Prostate gland (tissue), 2 donors: ENCODE results near the gene SLC16A2. TPM values are rescaled to one million over a fixed set of nuclear protein-coding genes. Genes with fewer than 3 reads are reported as not detected.
"Not testable (repeated sequence)": the region's sequence is repeated elsewhere in the genome, so short reads cannot be mapped to it uniquely, and the experiment has no call there.

Source experiments
- DNase-seq: peaks from one replicate; pipeline ENCODE4 v3.0.0-alpha.2; 2019; ENCODE audit warnings: low spot score
- H3K27ac ChIP-seq, 2 donors: fragments of 200-600 bp; sonication (generic); 2 replicates each; pipeline ENCODE4 v1.5.1; 2017 to 2019
- H3K27me3 ChIP-seq: fragments of 200-600 bp; sonication (generic); replicated peaks from 2 replicates; pipeline ENCODE4 v1.5.1; 2019; ENCODE audit not compliant: insufficient read depth
- H3K36me3 ChIP-seq, 2 donors: fragments of 200-600 bp; sonication (generic); 1 replicate in 1 of 2; 2 replicates in 1 of 2; pipeline versions ENCODE4 v1.5.1 to v1.8.1; 2017 to 2019
- H3K4me1 ChIP-seq: fragments of 200-600 bp; sonication (generic); replicated peaks from 2 replicates; pipeline ENCODE4 v1.5.1; 2019
- H3K4me3 ChIP-seq, 2 donors: fragments of 200-600 bp; sonication (generic); 2 replicates each; pipeline ENCODE4 v1.5.1; 2017 to 2019
- H3K9me3 ChIP-seq: fragments of 200-600 bp; sonication (generic); 2 replicates; pipeline ENCODE4 v1.5.1; 2017
- POLR2A ChIP-seq: fragments of 450-650 bp; IDR thresholded peaks from one replicate; pipeline ENCODE4 v1.6.1; 2016; ENCODE audit warnings: antibody characterized with exemption, mild to moderate bottlenecking
- POLR2AphosphoS5 ChIP-seq: sonication (generic); formaldehyde crosslinking; IDR thresholded peaks from one replicate; pipeline ENCODE4 v1.6.1; 2017; ENCODE audit warnings: antibody characterized with exemption
- WGBS: methylation state at CpG from one replicate; pipeline ENCODE4 v1.1.5; 2018; 5-methylcytosine and 5-hydroxymethylcytosine counted together
- intact Hi-C: fragments of 100-400 bp; cut with DNase I; formaldehyde crosslinking; loops from one replicate; pipeline ENCODE4 v1.14.2; 2022
- total RNA-seq, 2 donors: library from RNA; depleted of rRNA; stranded (reverse); fragments of >200 nt; gene quantifications; one replicate each; pipeline ENCODE4 v1.1.0, GENCODE V29; 2016
- TF ChIP-seq, protein P1 (sequence below), 4 experiments: fragments of 200-600 bp in 2 of 4; fragments of 450-650 bp in 2 of 4; sonication (generic) in 2 of 4; IDR thresholded peaks; 1 replicate in 3 of 4; 2 replicates in 1 of 4; pipeline ENCODE4 v1.5.1; 2016 to 2019; ENCODE audit warnings: antibody characterized with exemption in 4 of 4, mild to moderate bottlenecking in 2 of 4, moderate library complexity in 2 of 4

The SLC16A2 gene
- total RNA-seq, 2 donors from 2014 or later = 8.7 to 9.3 TPM

DNA sequence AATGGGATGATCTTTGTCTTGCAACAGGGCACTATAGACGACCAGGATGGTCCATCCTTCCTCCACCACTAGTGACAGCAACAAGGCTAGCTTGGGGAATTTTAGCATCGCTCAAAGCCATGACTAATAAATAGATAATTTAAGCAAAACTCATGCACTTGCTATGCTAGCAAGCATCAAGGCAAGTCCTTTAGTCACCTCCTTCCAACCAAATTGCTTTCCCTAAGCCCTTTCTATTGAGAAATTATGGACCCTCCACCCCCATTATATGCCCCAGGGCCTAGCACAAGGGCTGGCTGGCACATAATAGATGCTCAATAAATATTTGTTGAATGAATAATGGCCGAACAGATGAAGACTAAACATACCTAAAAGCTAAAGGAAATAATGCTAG lies 28.6 kb downstream of the SLC16A2 start:
- 66% methylated on average over 3 of the region's 3 CpGs for WGBS
- Histone ChIP-seq H3K36me3 (no peaks in the 10 kb centered on the region), H3K4me1 (no peaks in the 10 kb centered on the region), H3K4me3 (no peak overlapping the region), H3K9me3 (no peaks in the 10 kb centered on the region), H3K27ac (no peak overlapping the region), H3K27me3 (no peaks in the 10 kb centered on the region)
- DNase-seq = no peak
- no peak for TF ChIP-seq POLR2AphosphoS5
- TF ChIP-seq, protein P1, sequence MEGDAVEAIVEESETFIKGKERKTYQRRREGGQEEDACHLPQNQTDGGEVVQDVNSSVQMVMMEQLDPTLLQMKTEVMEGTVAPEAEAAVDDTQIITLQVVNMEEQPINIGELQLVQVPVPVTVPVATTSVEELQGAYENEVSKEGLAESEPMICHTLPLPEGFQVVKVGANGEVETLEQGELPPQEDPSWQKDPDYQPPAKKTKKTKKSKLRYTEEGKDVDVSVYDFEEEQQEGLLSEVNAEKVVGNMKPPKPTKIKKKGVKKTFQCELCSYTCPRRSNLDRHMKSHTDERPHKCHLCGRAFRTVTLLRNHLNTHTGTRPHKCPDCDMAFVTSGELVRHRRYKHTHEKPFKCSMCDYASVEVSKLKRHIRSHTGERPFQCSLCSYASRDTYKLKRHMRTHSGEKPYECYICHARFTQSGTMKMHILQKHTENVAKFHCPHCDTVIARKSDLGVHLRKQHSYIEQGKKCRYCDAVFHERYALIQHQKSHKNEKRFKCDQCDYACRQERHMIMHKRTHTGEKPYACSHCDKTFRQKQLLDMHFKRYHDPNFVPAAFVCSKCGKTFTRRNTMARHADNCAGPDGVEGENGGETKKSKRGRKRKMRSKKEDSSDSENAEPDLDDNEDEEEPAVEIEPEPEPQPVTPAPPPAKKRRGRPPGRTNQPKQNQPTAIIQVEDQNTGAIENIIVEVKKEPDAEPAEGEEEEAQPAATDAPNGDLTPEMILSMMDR (IDR thresholded peaks at IDR 0.05) = no peak
- TF ChIP-seq POLR2A = no peak
- intact Hi-C loops = no loop called here

DNA sequence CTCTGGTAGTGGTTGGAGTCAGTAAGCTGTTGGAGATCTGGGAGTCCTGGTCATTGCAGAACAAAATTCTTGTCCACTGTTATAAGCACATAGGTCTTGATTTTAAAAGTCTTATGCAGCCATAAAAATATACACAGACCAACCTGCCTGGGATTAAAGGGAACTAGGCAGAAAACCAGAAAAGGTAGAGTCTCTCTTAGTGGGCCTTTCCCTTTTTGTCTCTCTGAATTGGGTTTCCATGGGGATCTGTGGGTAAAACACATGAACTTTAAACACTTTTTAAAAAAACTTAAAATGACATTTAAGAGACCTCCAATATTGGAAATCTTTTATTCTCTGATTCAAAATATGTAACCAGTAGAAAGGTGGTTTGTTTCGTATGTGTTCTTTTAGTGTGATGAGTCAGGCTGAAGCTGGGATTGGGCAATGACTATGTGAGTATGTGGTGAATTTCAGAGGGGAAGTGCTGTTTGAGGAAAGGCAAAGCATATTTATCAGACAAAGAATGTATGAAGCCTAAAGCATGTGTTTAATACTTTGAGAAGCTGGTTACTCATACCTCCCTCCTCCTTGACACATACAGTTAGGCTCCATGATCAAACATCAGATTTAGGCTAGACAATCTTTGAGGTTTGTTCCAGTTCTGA lies 29.6 kb downstream of the SLC16A2 start:
- no peaks in the 10 kb centered on the region for H3K4me1 ChIP-seq
- H3K36me3 ChIP-seq = no peaks in the 10 kb centered on the region
- no peaks in the 10 kb centered on the region for H3K9me3 ChIP-seq
- WGBS = 55% methylated on average over 1 of the region's 1 CpG
- no peak overlapping the region for H3K4me3 ChIP-seq
- TF ChIP-seq, protein P1 (IDR thresholded peaks at IDR 0.05) = no peak
- no peak for TF ChIP-seq POLR2AphosphoS5
- no peak for TF ChIP-seq POLR2A
- H3K27ac ChIP-seq = no peak overlapping the region
- no peak for DNase-seq
- H3K27me3 ChIP-seq = no peaks in the 10 kb centered on the region
- intact Hi-C loops = no loop called here

DNA sequence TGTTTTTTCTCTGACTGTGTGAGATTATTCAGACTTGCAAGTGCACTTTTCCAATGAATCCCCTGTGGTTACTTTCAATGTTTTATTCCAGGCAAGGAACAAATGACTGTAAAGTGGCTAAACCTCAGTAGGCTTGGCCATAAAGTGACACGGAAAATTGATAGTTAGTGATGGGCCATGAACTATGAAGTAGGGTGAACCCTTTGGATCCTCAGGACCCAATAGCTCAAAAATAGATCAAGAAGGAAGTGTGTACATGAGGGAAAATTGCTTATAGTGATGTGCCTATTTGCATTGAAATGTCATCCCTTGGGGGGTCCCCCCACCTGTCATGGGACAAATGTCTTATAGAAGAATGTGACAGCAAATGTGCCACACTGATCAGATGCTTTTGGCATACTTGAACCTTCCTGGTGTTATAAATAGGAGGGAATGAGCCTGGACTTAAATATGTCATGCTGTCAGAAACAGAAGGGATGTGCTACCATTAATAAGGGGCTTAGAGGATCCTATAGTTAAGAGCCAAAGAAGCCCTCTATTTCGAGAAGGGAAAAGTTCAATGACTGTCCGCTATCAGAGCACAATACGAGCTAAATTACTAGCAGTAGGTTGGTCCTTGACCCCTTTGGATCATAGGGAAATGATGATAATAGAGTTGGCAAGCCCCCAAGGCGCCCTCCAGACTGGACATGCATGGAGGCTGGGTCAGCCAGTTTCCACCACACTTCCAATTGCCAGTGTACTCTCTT lies 30.3 kb downstream of the SLC16A2 start:
- no peak for TF ChIP-seq POLR2AphosphoS5
- DNase-seq = no peak
- Histone ChIP-seq H3K9me3 (no peaks in the 10 kb centered on the region), H3K36me3 (no peaks in the 10 kb centered on the region), H3K4me3 (no peak overlapping the region), H3K27ac (no peak overlapping the region), H3K27me3 (no peaks in the 10 kb centered on the region), H3K4me1 (no peaks in the 10 kb centered on the region)
- 90% methylated on average over 5 of the region's 5 CpGs for WGBS
- intact Hi-C loops = no loop called here

DNA sequence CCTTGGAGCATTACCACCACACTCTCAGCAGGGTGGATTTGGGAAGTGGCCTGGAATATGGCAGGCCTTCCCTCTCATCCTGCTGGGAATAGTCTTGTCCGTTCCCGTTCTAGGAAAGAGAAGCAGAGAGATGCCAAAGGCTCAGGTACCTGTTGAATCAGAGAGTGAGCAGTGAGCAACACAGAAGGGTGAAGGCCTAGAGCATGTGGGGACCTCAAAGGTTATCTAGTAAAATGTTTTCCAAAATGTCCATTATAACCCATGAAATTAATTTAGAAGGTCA lies 30.8 kb downstream of the SLC16A2 start:
- Histone ChIP-seq H3K9me3 (no peaks in the 10 kb centered on the region), H3K4me3 (no peak overlapping the region), H3K4me1 (no peaks in the 10 kb centered on the region), H3K36me3 (no peaks in the 10 kb centered on the region), H3K27ac (no peak overlapping the region), H3K27me3 (no peaks in the 10 kb centered on the region)
- TF ChIP-seq POLR2A = no peak
- TF ChIP-seq, protein P1 (IDR thresholded peaks at IDR 0.05) = no peak
- TF ChIP-seq POLR2AphosphoS5 = no peak
- intact Hi-C loops = no loop called here
- WGBS = 100% methylated on average over 2 of the region's 2 CpGs
- no peak for DNase-seq

DNA sequence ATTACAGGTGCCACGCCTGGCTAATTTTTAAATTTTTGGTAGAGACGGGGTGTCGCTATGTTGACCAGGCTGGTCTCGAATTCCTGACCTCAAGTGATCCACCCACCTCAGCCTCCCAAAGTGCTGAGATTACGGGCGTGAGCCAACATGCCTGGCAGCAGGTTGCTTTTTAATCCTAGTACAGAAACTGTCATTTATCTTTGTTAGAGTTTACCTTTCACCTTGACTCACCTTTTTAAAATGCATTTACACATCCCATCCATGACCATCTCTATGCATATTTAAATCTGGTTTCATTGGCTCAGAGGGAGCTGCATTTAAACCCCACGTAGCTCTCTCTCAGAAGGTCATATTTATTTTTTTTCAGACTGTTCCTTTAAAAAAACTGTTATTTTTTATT lies 31.9 kb downstream of the SLC16A2 start:
- Histone ChIP-seq H3K27me3 (no peaks in the 10 kb centered on the region), H3K9me3 (no peaks in the 10 kb centered on the region), H3K27ac (no peak overlapping the region), H3K36me3 (no peaks in the 10 kb centered on the region), H3K4me3 (no peak overlapping the region), H3K4me1 (no peaks in the 10 kb centered on the region)
- 80% methylated on average over 7 of the region's 7 CpGs for WGBS
- TF ChIP-seq POLR2A = no peak
- TF ChIP-seq POLR2AphosphoS5 = no peak
- TF ChIP-seq, protein P1 (IDR thresholded peaks at IDR 0.05) = no peak
- DNase-seq = no peak
- intact Hi-C loops = no loop called here

DNA sequence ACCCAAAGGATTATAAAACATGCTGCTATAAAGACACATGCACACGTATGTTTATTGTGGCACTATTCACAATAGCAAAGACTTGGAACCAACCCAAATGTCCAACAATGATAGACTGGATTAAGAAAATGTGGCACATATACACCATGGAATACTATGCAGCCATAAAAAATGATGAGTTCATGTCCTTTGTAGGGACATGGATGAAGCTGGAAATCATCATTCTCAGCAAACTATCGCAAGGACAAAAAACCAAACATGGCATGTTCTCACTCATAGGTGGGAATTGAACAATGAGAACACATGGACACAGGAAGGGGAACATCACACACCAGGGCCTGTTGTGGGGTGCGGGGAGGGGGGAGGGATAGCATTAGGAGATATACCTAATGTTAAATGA lies 32.9 kb downstream of the SLC16A2 start:
- intact Hi-C loops, H3K27me3 ChIP-seq, H3K4me3 ChIP-seq, H3K9me3 ChIP-seq, H3K36me3 ChIP-seq, H3K4me1 ChIP-seq, H3K27ac ChIP-seq, DNase-seq: not testable (repeated sequence)
- 100% methylated on average over 2 of the region's 3 CpGs for whole genome bisulfite sequencing
